Measurements from ENCODE around the gene ZNF331.
"Not testable (repeated sequence)": the region's sequence is repeated elsewhere in the genome, so short reads cannot be mapped to it uniquely, and the experiment has no call there.

ZNF331 gene

GRCh38 chr19:53537521-53538377, at the start of gene ZNF331:
TSS of gene ZNF331 (plus strand) at chr19:53538145. CDS start at chr19:53569377, 31,232 bp downstream.
- DNase-seq: no peak

GRCh38 chr19:53492153-53492552, 45.8 kb upstream of the ZNF331 start:
- DNase-seq: no peak

GRCh38 chr19:53497311-53498023, 40.5 kb upstream of the ZNF331 start:
- not testable (repeated sequence) for DNase-seq

GRCh38 chr19:53498024-53498395, 39.9 kb upstream of the ZNF331 start:
- DNase-seq: not testable (repeated sequence)

GRCh38 chr19:53503151-53503550, 34.8 kb upstream of the ZNF331 start:
- DNase-seq: not testable (repeated sequence)

GRCh38 chr19:53503671-53504364, 34.1 kb upstream of the ZNF331 start:
- DNase-seq: not testable (repeated sequence)

- DNase-seq: not testable (repeated sequence)
Observed at GRCh38 chr19:53504365-53504703, 33.6 kb upstream of the ZNF331 start.

- DNase-seq: no peak
Observed at GRCh38 chr19:53504885-53505284, 33.1 kb upstream of the ZNF331 start.

- no peak for DNase-seq
Observed at GRCh38 chr19:53506728-53507127, 31.2 kb upstream of the ZNF331 start.

- DNase-seq: no peak
Observed at GRCh38 chr19:53507523-53508442, 30.2 kb upstream of the ZNF331 start.

GRCh38 chr19:53509443-53509842, 28.5 kb upstream of the ZNF331 start:
- no peak for DNase-seq

GRCh38 chr19:53509845-53510244, 28.1 kb upstream of the ZNF331 start:
- no peak for DNase-seq

GRCh38 chr19:53511357-53511756, 26.6 kb upstream of the ZNF331 start:
- no peak for DNase-seq

- DNase-seq: no peak
Observed at GRCh38 chr19:53511933-53512374, 26.0 kb upstream of the ZNF331 start.

- DNase-seq: not testable (repeated sequence)
Observed at GRCh38 chr19:53515047-53515446, 22.9 kb upstream of the ZNF331 start.

GRCh38 chr19:53517114-53517741, 20.7 kb upstream of the ZNF331 start:
- no peak for DNase-seq

GRCh38 chr19:53518121-53518520, 19.8 kb upstream of the ZNF331 start:
- DNase-seq: no peak

GRCh38 chr19:53518716-53519115, 19.2 kb upstream of the ZNF331 start:
- no peak for DNase-seq

- no peak for DNase-seq
Observed at GRCh38 chr19:53519446-53519845, 18.5 kb upstream of the ZNF331 start.

GRCh38 chr19:53520163-53520546, 17.8 kb upstream of the ZNF331 start:
- DNase-seq: no peak

- peak; percentile 88 for DNase-seq
Observed at GRCh38 chr19:53520547-53521372, 17.2 kb upstream of the ZNF331 start.
